GM12801 (cell line): ENCODE data around the gene KRTAP25-1.

Experiments used
- TF ChIP-seq, protein P1 (sequence below): IDR thresholded peaks from one replicate; pipeline ENCODE4 v1.5.1; 2011; ENCODE audit warnings: control low read depth; ENCODE audit not compliant: insufficient read length; ENCODE audit errors: extremely low read depth

The KRTAP25-1 gene

DNA sequence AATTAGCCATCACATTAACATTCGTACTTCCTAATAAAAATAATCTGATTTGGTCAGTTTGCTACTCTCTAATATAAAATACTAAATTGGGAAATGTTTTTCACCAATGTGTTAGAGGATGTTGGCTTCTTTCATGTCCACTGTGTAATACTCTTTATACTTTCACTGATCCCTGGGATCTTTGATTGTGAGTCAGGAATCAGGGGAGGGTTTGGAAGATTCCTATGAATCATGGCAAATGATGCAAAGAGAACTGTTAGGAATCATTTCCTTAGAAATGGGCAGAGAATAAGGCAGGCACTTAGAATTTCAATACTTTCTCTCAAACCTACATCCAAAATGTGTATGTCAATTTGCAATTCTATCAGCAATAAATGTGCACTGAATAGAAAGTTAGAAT is 37.5 kb downstream of the KRTAP25-1 start:
- TF ChIP-seq, protein P1, sequence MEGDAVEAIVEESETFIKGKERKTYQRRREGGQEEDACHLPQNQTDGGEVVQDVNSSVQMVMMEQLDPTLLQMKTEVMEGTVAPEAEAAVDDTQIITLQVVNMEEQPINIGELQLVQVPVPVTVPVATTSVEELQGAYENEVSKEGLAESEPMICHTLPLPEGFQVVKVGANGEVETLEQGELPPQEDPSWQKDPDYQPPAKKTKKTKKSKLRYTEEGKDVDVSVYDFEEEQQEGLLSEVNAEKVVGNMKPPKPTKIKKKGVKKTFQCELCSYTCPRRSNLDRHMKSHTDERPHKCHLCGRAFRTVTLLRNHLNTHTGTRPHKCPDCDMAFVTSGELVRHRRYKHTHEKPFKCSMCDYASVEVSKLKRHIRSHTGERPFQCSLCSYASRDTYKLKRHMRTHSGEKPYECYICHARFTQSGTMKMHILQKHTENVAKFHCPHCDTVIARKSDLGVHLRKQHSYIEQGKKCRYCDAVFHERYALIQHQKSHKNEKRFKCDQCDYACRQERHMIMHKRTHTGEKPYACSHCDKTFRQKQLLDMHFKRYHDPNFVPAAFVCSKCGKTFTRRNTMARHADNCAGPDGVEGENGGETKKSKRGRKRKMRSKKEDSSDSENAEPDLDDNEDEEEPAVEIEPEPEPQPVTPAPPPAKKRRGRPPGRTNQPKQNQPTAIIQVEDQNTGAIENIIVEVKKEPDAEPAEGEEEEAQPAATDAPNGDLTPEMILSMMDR: no peak

DNA sequence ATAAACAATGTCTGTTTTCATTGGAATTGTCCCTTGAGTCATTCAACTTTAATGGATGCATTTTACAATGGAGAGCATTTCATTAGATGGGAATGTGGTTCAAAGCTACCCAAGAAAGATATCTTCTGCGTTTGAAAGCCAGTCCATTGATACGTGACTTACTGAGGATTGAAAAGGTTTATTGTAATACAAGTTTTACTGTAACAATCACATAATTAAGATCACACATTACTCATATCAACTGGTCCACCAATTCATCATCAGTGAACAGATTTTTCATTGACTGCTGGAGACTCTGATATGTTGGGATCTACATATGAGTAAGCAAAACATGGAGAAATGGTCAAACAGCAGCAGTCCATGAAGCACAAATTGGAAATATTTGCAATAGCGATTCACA is 39.4 kb downstream of the KRTAP25-1 start:
- TF ChIP-seq, protein P1: no peak

DNA sequence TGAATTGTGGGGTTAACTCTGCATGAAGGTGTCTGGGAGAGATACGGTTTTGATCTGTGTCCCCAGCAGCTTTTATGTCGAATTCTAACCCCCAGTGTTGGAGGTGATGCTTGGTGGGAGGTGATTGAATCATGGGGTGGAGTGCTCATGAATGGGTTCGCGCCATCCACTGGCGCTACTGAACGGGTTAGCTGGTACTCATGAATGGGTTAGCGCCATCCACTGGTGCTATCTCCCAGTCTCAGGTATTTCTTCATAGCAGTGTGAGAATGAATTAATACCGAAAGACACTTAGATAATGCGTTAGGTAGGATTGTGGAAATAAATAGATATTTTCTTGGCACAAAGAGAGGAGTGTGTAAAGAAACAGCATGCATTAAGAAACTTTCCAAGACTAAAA is 40.5 kb downstream of the KRTAP25-1 start:
- TF ChIP-seq, protein P1: no peak

DNA sequence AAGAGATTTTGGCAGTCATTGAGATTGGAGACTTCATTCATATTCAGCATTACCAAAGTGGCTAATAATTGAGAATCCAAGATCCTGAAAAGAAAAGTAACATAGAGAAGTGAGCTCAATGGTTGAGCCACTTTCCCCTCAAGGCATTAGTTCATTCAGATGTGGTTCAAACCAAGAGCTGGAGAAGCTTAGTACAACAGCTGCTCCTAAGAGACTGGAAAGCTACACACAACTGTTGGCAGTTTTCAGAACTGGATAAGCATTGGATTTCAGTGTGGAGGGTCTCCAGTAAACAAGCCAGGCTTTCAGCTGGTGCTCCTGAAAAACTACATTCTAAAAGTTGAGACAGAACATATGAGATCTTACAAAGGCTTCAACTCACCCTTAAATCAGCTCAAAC is 44.3 kb downstream of the KRTAP25-1 start:
- TF ChIP-seq, protein P1: no peak

DNA sequence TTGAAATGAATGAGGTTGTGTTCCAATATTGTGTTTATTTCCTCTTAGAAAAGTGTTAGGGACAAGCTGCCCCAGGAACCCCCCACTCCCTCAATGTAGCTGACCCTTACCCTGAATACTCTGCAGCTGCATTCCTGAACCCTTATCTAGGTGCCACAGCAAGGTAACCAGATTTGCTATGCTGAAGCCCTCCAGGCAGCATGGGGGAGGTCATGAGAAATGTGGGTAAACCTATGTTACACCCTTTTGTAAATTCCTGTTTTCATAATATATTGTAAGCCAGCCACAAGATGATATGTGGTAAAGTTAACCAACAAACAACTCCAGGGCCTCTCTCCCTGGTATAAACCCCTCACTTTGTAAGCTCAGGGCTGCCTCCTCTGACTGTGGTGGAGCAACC is 45.6 kb downstream of the KRTAP25-1 start:
- TF ChIP-seq, protein P1: no peak

DNA sequence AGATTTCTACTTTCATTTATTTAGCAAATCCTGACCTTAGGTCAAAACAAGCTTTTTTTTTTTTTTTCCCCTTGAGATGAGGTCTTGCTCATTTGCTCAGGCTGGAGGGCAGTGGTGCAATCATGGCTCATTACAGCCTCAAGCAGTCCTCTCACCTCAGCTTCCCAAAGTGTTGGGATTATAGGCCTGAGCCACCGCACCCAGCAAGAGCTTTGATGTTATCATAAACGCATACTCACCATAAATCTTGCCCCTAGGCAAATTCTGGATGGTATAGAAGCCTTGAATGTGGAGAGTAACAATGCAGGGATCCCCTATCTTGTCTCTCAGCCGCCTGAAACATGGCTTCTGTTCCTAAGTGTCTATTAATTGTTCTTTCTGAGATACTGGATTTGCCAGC is 48.7 kb downstream of the KRTAP25-1 start:
- TF ChIP-seq, protein P1: no peak
